GM18870 (cell line): ENCODE data around the gene CNPY4.
"Not testable (repeated sequence)": the region's sequence is repeated elsewhere in the genome, so short reads cannot be mapped to it uniquely, and the experiment has no call there.

Experiments used
- ATAC-seq: cut with Tn5 transposase; IDR thresholded peaks from one replicate; pipeline ENCODE4 v1.9.1; 2021; ENCODE audit warnings: moderate library complexity; ENCODE audit not compliant: unreplicated experiment

The CNPY4 gene

DNA sequence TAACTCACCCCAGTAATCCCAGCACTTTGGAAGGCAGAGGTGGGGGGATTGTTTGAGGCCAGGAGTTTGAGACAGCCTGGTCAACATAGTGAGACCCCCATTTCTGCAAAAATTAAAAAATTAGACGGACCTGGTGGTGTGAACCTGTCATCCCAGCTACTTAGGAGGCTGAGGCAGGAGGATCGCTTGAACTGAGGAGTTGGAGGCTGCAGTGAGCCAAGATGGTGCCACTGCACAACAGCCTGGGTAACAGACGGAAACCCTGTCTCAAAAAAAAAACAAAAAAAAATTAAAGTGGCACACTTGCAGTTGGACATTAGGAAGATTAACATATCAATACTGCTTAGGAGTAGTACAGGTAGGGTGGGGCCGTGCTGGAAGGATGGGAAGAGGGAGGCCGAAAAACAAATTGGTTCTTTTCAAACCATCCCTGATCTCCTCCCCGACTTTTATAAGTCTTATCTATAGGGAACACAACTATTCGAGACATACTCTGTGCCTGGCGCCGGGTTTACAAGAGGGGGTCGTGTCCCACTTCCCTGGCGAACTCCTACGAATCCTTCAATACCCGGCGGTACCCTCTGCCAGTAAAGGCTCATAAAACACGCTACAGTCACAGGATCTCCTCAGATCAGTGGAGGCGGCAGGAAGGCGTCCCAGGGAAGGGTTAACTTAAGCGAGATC lies 904 bp upstream of the CNPY4 start:
- no peak for ATAC-seq

DNA sequence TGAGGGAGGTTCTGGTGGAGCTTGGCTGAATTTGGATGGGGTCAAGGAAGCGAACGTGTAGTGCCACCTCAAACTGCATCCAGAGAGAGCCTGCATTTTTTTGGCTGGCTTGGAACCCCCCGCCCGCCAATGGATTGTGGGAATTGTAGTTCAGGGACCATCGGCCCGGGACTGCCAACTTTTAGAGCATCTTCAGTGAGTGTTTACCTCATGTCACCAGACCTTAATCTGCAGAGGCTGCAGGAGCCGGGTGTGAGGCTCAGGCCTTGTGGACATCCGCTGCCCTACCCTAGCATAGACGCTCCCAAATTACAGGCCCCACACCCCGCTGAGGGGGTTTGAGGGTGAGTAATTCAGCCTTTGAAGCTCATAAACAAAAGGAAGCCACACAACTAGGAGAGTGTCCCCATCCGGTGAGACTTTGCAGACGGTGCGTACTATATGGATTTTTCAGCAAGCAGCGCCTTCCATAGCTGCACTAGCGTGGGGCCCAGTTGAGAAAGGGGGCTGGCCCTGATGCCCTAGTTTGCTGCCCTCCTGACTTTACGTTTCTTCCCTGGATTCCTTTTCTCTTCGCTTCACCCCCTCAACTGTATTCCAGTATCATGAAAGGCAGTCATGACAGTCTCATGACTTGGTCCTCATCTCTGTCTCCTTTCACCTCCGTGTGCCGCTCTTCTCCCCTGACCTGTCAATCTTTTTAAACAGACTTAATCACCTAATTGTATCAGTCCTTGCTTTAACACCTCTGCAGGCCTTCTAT lies 717 bp downstream of the CNPY4 start:
- peak; percentile 26 for ATAC-seq

DNA sequence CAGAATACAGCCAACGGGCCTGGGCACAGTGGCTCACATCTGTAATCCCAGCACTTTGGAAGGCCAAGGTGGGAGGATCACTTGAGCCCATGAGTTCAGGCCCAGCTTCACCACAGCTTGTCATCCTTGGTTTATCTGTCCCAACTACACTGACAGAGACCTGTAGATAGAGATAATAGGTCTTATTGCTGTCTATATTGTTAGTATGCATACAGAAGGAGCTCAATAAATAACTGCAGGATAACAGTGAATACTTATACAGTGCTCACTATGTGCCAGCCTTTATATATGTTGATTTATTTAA lies 1.3 kb downstream of the CNPY4 start:
- ATAC-seq, result no peak

GRCh38 chr7:100122067-100122466 lies 2.6 kb downstream of the CNPY4 start:
- ATAC-seq, result no peak

GRCh38 chr7:100122568-100122967 lies 3.1 kb downstream of the CNPY4 start:
- ATAC-seq, result no peak

DNA sequence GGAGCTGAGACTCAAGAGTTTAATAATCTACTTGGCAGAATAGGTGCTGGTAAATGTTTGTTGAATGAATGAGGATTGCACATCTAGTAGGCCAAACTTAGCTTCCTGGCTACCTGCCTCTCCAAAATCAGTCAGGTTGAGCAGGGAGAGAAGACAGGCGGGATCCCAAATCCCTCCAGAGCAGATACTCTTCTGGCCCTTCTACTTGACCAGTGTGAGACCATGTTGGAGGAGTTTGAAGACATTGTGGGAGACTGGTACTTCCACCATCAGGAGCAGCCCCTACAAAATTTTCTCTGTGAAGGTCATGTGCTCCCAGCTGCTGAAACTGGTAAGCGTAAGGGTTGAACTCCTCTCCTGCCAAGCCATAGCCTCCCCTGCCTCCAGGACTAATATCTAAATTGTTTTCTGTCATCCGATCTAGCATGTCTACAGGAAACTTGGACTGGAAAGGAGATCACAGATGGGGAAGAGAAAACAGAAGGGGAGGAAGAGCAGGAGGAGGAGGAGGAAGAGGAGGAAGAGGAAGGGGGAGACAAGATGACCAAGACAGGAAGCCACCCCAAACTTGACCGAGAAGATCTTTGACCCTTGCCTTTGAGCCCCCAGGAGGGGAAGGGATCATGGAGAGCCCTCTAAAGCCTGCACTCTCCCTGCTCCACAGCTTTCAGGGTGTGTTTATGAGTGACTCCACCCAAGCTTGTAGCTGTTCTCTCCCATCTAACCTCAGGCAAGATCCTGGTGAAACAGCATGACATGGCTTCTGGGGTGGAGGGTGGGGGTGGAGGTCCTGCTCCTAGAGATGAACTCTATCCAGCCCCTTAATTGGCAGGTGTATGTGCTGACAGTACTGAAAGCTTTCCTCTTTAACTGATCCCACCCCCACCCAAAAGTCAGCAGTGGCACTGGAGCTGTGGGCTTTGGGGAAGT lies 5.1 kb downstream of the CNPY4 start:
- no peak for ATAC-seq

DNA sequence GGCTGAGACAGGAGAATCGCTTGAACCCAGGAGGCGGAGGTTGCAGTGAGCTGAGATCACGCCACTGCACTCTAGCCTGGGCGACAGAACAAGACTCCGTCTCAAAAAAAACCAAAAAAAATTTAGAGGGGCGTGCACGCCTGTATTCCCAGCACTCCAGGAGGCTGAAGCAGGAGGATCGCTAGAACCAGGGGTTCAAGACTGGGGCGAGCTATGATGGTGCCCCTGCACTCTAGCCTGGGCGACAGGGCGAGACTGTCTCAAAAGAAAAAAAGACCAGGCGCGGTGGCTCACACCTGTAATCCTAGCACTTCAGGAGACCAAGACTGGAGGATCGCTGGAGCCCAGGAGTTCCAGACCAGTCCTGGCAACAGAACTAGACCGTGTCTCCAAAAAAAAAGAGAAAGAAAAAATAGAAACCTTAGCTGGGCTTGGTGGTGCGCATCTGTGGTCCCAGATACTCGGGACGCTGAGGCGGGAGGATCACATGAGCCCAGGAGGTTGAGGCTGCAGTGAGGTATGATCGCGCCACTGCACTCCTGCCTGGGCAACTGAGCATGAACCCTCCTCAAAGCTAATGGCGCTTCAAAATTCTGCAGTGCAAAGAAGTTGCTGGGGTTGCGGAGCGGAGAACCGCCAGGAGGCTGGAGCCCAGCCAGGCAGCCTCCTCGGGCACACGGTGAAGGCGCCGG lies 7.0 kb downstream of the CNPY4 start:
- peak; percentile 23 for ATAC-seq

GRCh38 chr7:100126931-100127865 lies 7.8 kb downstream of the CNPY4 start, which contains the start of gene MBLAC1:
Gene MBLAC1, plus strand, starts transcription at chr7:100126967. Its CDS starts 429 bp downstream, at chr7:100127396.
- peak; percentile 44 for ATAC-seq

- no peak for ATAC-seq
Measured at GRCh38 chr7:100127866-100128636, 8.6 kb downstream of the CNPY4 start.

DNA sequence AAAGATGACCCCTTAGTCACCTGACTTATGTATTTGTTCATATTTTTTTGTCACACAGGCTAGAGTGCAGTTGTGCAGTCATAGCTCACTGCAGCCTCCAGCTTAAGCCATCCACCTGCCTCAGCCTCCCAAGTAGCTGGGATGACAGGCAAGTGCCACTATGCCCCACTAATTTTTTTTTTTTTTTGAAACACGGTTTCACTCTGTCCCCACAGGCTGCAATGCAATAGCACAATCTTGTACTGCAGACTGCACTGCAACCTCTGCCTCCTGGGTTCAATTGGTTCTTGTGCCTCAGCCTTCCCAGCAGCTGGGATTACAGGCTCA lies 9.2 kb downstream of the CNPY4 start:
- ATAC-seq, result no peak

GRCh38 chr7:100130220-100130607 lies 10.8 kb downstream of the CNPY4 start:
- ATAC-seq, result not testable (repeated sequence)

DNA sequence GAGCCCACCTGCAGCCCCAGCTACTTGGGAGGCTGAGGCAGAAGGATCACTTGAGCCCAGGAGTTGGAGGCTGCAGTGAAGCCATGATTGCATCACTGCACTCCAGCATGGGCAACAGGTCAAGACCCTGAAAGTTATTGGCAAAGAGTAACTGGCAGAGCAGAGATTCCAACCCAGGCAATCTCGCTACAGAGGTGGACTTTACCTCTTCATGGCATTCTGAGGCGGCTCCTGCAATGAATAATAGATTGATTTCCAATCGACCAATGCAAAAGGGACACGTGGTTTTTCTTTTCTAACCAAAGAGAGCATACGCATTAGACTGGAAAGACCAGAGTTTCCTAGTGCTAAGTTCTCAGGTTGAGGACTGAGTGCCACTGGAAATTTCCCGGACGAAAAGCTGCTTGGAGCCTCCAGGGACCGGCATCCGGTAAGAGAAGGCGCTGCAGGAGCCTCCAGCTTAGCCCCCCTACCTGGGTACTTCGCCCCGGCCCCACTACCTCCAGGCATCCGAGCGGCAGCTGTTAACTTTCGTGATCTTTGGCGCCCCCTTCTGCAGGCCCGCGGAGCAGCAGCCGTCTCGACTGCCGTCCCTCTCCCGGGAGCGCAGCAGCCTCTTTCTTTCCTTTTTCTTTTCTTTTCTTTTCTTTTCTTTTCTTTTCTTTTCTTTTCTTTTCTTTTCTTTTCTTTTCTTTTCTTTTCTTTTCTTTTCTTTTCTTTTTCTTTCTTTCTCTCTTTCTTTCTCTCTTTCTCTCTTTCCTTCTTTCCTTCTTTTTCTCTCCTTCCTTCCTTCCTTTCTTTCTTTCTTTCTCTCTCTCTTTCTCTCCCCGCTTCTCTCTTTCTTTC lies 11.4 kb downstream of the CNPY4 start:
- ATAC-seq, result no peak

DNA sequence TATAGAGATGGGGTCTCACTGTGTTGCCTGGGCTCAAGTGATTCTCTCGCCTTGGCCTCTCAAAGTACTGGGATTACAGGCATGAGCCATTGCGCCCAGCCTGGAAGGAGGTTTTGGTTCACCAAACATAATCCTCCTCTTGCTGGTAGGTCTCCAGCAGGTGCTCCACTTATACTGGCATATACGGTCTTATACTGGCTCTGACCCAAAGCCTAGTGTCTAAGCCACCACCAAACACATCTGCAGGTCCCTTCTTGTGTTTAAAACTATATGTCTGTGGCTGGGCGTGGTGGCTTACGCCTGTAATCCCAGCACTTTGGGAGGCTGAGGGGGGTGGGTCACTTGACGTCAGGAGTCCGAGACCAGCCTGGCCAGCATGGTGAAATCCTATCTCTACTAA lies 12.7 kb downstream of the CNPY4 start:
- ATAC-seq, result no peak

GRCh38 chr7:100132697-100133151 lies 13.3 kb downstream of the CNPY4 start:
- no peak for ATAC-seq

DNA sequence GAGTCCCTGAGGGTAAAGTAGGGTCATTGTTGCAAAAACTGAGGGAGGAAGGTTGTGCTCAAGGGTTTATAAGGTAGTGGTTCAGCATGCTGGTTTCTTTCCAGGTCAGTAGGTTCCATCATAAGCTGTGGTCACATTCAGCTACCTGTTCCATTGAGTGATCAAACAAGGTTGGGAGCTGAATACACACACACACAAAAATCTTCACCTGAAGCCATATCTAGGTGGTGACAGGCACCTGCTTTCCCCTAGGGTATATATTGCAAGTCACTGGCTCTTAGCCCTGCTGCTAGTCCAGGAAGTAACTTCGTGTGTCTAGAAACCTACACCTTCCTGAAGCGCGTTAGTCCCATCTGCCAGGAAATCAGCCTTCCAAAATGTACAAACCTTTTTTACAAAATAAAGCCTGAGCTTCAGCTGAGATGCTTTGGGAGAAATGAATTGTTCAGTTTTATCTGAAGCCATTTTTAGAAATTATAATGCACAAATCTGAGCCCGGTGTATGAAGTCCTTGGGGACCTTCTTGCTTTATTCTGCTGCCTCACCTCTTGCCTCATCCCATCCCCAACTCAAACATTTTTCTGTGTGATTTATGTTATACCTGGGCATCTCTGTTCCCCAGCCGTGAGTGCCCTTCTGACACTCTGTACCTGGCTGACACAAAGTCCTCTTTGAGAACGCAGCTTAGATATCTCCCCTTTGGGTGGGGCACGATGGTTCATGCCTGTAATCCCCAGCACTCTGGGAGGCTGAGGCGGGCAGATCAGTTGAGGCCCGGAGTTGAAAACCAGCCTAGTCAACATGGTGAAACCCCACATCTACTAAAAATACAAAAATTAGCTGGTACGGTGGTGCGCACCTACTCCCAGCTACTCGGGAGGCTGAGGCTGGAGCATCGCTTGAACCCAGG lies 18.7 kb downstream of the CNPY4 start:
- no peak for ATAC-seq

DNA sequence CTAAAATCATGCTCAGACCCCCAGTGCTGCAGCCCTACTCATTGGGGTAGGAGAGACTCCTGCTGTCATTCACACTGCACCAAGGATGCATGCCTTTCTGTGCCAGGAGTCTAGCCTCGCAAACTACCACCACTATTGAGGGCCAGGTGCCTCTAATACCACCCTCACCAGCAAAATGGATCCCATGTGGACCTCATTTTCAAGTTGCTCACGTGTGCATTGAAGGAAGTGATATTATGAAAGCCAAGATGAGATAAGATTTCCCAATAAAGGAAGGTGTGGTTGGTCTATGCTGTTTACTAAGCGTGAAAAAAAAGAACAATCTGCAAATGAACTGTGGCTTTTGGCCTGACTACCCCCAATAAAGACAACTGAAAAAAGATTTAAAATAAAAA lies 22.1 kb downstream of the CNPY4 start:
- ATAC-seq, result no peak

GRCh38 chr7:100142461-100142860 lies 23.0 kb downstream of the CNPY4 start:
- no peak for ATAC-seq
